Measurements from ENCODE around the gene NPEPL1. TPM values are rescaled to one million over a fixed set of nuclear protein-coding genes. Genes with fewer than 3 reads are reported as not detected.

The NPEPL1 gene
- polyA plus RNA-seq, 1 donor (not counting 4 experiments of a cell fraction or from before 2014, with no cell fraction given) = 4.4 TPM

DNA sequence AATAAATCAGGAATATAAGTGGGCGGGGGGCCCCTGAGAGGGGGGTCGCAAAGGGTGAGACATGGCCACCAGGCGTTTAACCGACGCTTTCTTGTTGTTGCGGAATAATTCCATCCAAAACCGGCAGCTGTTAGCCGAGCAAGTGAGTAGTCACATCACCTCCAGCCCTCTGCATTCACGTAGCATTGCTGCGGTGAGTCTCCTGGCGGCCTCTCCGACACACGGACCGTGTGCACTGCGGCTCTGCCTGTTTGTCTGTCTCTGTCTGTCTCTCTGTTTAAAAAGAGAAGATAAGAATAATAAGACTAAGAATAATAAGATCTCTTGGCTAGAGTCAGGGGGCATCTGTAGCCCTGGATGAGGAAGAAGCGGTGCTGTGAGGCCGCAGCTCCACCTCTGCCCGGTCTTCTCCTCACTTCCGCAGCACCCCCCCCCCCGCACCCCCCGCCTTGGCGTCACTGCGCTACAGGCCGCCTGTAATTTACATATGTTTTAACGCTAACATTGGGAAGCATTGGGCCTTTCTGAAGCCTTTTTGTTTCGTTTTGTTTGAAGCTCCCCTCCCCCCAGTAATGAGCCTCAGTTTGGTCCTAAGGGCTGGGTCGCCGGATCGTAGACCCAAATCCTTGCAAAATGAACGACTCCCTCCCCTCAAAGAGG lies 40.5 kb upstream of the NPEPL1 start:
- dilution Hi-C loops (cut with MboI; ENCODE audit: extremely low pct_ligation_motif_present, low sequenced_read_pairs) = no loop called here
- TF ChIP-seq EZH2 (IDR thresholded peaks at IDR 0.05; ENCODE audit: low read length) = no peak
- TF ChIP-seq, protein P1, sequence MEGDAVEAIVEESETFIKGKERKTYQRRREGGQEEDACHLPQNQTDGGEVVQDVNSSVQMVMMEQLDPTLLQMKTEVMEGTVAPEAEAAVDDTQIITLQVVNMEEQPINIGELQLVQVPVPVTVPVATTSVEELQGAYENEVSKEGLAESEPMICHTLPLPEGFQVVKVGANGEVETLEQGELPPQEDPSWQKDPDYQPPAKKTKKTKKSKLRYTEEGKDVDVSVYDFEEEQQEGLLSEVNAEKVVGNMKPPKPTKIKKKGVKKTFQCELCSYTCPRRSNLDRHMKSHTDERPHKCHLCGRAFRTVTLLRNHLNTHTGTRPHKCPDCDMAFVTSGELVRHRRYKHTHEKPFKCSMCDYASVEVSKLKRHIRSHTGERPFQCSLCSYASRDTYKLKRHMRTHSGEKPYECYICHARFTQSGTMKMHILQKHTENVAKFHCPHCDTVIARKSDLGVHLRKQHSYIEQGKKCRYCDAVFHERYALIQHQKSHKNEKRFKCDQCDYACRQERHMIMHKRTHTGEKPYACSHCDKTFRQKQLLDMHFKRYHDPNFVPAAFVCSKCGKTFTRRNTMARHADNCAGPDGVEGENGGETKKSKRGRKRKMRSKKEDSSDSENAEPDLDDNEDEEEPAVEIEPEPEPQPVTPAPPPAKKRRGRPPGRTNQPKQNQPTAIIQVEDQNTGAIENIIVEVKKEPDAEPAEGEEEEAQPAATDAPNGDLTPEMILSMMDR (optimal IDR thresholded peaks at IDR 0.05 in 1 of 3, IDR thresholded peaks at IDR 0.05 in 1 of 3, conservative IDR thresholded peaks at IDR 0.05 in 1 of 3; ENCODE audit: extremely low read depth in 1 of 3, insufficient read depth in 2 of 3, low read length in 3 of 3) = no peak
- peaks cover 32% of the 10 kb centered on the region for H3K4me1 ChIP-seq (ENCODE audit: control insufficient read depth, extremely low read depth, insufficient read depth, low read length)
- H2AFZ ChIP-seq (ENCODE audit: control insufficient read depth, low read length) = peak overlapping the region; percentile 50
- no peak for DNase-seq (ENCODE audit: low read depth, low spot score)
- FAIRE-seq = no peak
- H3K9ac ChIP-seq (ENCODE audit: control insufficient read depth, extremely low read depth, insufficient read depth, low read length) = peak overlapping the region; percentile 86
- H3K9me3 ChIP-seq (ENCODE audit: control insufficient read depth, low read depth, low read length) = no peaks in the 10 kb centered on the region
- H3K4me2 ChIP-seq (ENCODE audit: control insufficient read depth, extremely low read depth, insufficient read depth, low read depth, low read length) = peak overlapping the region; percentile 93
- no peaks in the 10 kb centered on the region for H3K9me1 ChIP-seq (ENCODE audit: control insufficient read depth, extremely low read depth, insufficient read depth, low read length)
- H3K27ac ChIP-seq (ENCODE audit: control insufficient read depth, insufficient read depth, low read length) = peak overlapping the region; percentile 81
- H3K79me2 ChIP-seq (ENCODE audit: control insufficient read depth, insufficient read depth, low read length) = peaks cover 59% of the 10 kb centered on the region
- no peaks in the 10 kb centered on the region for H3K27me3 ChIP-seq (ENCODE audit: control insufficient read depth, extremely low read depth, insufficient read depth, low read length)
- no peaks in the 10 kb centered on the region for H4K20me1 ChIP-seq (ENCODE audit: control insufficient read depth, extremely low read depth, insufficient read depth, low read length)
- H3K36me3 ChIP-seq (ENCODE audit: control insufficient read depth in 2 of 2, extremely low read depth in 1 of 2, insufficient read depth in 2 of 2, low read length in 2 of 2) = peaks cover 0 to 2% of the 10 kb centered on the region in 2 experiments
- H3K4me3 ChIP-seq (ENCODE audit: control insufficient read depth in 2 of 3, extremely low read depth in 1 of 3, insufficient read depth in 2 of 3, low read depth in 1 of 3, low read length in 3 of 3) = peak overlapping the region; percentile 68 to 93 (median 79)

DNA sequence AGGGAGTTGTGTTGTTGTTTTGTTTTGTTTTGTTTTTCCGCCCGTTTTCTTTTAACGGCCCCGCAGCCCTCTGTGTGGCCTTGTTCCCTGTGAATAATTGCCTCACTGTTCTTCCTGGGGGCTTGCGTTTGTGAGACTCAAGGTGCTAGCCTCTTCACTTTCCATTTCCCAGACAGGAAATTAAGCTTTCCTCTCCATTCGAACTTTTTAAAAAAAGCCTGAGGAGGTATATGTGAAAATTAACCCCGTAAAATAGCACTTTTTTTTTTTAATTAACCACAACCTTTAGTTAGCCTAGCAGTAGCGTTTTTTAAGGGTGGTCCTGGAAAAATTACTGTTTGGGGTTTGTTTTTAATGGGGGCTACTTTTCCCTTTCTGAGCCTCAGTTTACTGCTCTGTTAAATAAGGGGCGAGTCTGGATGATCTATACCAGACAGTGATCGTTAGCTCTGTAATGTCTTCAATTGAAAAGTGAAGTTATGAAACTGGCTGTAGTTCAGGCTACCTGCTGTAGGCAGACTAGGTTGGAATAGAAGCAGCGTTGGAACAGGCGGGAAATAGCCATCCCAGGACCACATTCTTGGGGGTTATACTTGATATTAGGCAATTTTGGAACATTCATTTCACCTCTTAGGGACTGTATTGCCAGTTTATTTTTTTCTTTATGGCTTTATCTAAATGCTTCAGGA lies 39.9 kb upstream of the NPEPL1 start:
- dilution Hi-C loops (cut with MboI; ENCODE audit: extremely low pct_ligation_motif_present, low sequenced_read_pairs) = no loop called here
- H3K4me2 ChIP-seq (ENCODE audit: control insufficient read depth, extremely low read depth, insufficient read depth, low read depth, low read length) = peak overlapping the region; percentile 93
- FAIRE-seq = no peak

More for the DNA sequence above, 39.9 kb upstream of the NPEPL1 start:
- peaks cover 66% of the 10 kb centered on the region for H3K79me2 ChIP-seq (ENCODE audit: control insufficient read depth, insufficient read depth, low read length)
- H3K9me3 ChIP-seq (ENCODE audit: control insufficient read depth, low read depth, low read length) = no peaks in the 10 kb centered on the region
- H3K4me1 ChIP-seq (ENCODE audit: control insufficient read depth, extremely low read depth, insufficient read depth, low read length) = peaks cover 35% of the 10 kb centered on the region
- no peak for TF ChIP-seq EZH2 (IDR thresholded peaks at IDR 0.05; ENCODE audit: low read length)
- TF ChIP-seq, protein P1 (optimal IDR thresholded peaks at IDR 0.05 in 1 of 3, IDR thresholded peaks at IDR 0.05 in 1 of 3, conservative IDR thresholded peaks at IDR 0.05 in 1 of 3; ENCODE audit: extremely low read depth in 1 of 3, insufficient read depth in 2 of 3, low read length in 3 of 3) = no peak
- no peaks in the 10 kb centered on the region for H3K27me3 ChIP-seq (ENCODE audit: control insufficient read depth, extremely low read depth, insufficient read depth, low read length)
- H4K20me1 ChIP-seq (ENCODE audit: control insufficient read depth, extremely low read depth, insufficient read depth, low read length) = no peaks in the 10 kb centered on the region
- peak overlapping the region; percentile 86 for H3K9ac ChIP-seq (ENCODE audit: control insufficient read depth, extremely low read depth, insufficient read depth, low read length)
- peak overlapping the region; percentile 68 to 93 (median 79) for H3K4me3 ChIP-seq (ENCODE audit: control insufficient read depth in 2 of 3, extremely low read depth in 1 of 3, insufficient read depth in 2 of 3, low read depth in 1 of 3, low read length in 3 of 3)
- peaks cover 0 to 2% of the 10 kb centered on the region in 2 experiments for H3K36me3 ChIP-seq (ENCODE audit: control insufficient read depth in 2 of 2, extremely low read depth in 1 of 2, insufficient read depth in 2 of 2, low read length in 2 of 2)
- DNase-seq (ENCODE audit: low read depth, low spot score) = no peak
- peak overlapping the region; percentile 81 for H3K27ac ChIP-seq (ENCODE audit: control insufficient read depth, insufficient read depth, low read length)
- no peaks in the 10 kb centered on the region for H3K9me1 ChIP-seq (ENCODE audit: control insufficient read depth, extremely low read depth, insufficient read depth, low read length)
- no peak overlapping the region for H2AFZ ChIP-seq (ENCODE audit: control insufficient read depth, low read length)
